ENCODE data around the gene IMMP2L. TPM values are rescaled to one million over a fixed set of nuclear protein-coding genes. Genes with fewer than 3 reads are reported as not detected.
A peak's percentile ranks its signal among the peaks of the same experiment; 100 is the strongest.

The IMMP2L gene
- total RNA-seq, 1 donor from 2014 or later: 17.1 TPM

DNA sequence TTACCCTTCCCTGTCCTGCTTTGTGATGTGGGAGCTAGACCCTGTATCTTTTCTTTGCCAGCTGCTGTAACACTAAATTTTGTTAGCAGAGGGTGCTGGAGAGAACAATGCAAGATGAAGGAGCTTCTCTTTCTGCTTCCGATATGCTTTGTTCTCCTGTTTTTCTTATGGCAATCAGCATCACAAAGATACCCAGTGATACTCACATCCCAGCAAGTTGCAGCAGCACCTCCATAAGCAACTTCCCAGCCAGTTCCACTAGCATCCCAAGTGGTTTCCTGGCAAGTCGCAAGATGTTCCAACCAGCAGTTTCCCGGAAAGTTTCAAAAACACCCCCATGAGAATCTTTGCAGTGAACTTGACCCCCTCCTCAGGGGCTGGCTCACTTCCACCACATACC is 148.6 kb downstream of the IMMP2L start:
- intact Hi-C loops (cut with micrococcal nuclease): no loop called here
- ATAC-seq (peak; percentile 60), DNase-seq (peak; percentile 42)

DNA sequence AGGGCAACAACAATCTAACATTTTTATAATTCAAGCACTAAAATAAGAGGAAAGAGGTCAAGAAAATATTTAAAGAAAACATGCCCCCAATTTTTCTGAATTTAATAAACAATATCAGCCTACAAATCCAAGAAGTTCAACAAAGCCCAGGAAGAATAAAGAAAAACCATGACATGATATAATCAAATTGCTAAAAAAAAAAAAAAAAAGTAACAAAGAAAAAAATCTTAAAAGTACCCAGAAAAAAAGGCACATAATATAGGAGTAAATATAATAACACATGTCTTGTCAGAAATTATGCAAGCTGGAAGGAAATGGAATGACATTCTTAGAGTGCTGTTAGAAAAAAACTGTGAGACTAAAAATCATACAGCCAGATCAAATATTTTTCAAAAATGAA is 151.4 kb downstream of the IMMP2L start:
- intact Hi-C loops (cut with micrococcal nuclease): no loop called here
- ATAC-seq (no peak), DNase-seq (no peak)

DNA sequence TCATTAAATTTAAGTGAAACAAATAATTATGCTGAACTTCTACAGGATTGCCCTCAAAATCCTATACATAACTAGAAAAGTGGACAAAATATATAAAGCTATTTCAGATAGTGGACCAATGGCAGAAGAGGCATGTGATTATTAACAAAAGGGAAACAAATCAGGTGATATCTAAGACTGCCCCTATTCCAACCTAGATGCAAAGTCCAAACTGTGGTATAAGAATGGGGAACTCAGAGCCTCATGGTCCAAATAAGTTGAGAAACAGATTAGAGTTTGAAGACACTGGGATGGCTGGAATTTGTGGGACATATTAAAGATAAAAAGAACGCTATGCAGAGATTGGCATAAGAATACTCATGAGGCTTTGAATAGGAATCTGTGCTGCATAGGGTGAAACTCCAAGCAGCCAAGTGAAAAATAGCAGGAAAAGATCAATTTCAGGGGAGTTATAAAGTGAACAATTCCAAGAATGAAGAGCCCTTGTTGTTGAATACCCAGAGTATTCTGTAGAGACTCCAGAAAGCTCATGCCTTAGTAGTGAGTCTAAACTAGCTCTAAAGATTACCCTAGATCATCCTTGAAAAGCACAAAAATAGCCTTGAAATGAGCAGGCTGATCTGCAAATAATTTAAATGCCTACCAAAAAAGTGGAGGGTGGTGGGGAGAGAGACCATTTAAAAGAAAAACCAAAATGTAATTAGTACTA is 152.4 kb downstream of the IMMP2L start:
- no peak for ATAC-seq
- intact Hi-C loops (cut with micrococcal nuclease): no loop called here
- DNase-seq: no peak

DNA sequence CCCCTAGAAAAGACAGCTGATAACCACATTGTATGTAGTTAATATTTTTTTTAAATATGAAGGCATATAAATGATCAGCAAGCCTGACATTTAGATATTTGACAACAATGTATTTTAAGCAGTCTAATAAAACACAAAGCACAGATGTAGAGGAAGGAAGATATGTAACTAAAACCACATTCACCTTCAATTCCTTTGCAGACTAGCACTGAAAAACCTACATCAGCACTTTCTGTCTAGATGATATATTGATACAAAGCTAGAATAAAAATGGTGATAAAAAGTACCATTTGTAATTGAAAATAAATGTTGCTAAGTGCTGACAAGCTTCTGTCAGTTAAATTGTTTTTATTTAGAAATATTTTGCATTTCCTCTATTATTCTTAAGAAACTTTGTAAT is 153.6 kb downstream of the IMMP2L start:
- intact Hi-C loops (cut with micrococcal nuclease): no loop called here
- ATAC-seq (no peak), DNase-seq (no peak)

DNA sequence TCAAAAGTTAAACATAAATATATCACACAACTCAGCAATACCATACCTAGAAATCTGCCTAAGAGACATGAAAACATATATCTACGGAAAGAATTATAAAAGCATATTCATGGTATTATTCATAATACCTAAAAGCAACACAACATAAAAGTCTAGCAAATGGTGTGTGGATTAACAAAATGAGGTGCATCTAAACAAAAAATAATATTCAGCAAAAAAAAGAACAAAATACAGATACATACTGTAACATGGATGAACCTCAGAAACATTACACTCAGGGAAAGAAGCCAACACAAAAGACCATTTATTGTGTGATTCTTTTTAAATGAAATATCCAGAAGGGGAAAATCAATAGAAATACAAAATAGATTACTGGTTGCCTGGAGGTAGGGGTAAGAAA is 155.0 kb downstream of the IMMP2L start:
- DNase-seq (no peak), ATAC-seq (no peak)
- intact Hi-C loops (cut with micrococcal nuclease): no loop called here

DNA sequence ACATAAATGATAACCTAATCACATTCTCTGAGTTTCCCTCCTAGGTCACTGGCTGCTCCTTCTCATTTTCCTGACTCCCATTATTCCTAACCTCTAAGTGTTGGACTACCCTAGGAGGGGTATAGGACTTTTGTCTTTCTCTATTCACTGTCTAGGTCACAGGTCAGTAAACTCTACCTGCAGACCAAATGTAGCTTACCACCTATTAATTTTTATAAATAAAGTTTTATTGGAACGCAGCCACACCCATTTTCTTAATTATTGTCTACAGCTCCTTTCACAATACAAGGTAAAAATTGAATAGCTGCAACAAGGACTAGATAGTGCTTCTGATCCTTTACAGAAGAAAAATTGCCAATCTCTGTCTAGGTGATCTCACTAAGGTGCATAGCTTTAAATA is 156.7 kb downstream of the IMMP2L start:
- DNase-seq: no peak
- intact Hi-C loops (cut with micrococcal nuclease): no loop called here
- ATAC-seq: no peak

DNA sequence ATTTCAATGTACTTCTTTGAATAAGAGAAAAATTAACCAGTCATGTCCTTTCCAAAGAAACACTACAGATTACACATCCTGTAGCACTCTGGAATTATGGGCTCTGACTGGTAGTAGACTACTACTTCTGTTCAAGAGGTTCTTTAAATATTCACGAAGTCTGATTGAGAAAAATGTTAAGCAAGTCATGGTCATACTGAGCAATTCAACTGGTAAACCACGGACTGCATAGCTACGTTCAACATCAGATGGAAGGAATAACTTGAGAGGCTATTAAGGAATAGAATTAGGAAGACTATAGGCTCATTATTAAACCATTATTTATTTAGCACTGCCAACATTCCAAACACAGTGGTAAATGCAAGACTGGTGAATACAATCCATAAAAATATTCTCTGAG is 160.8 kb downstream of the IMMP2L start:
- ATAC-seq (no peak), DNase-seq (no peak)
- intact Hi-C loops (cut with micrococcal nuclease): no loop called here

DNA sequence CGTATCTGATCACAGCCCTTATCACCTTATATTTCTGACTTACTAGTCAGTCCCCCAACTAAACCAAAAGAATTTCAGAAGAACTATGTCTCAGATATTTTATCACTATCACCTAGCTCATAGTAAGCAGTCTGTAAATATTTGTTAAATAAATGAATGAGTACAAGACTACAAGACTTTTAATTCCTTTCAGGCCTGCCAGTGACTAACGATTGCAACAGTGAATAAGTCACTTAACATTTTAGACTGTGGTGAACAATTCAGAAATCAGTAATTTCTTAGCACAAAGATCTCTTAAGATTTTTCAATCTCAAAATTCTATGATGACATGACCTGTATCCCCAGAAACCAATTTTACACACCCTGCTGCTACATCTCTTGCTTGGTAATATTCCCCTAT is 162.2 kb downstream of the IMMP2L start:
- ATAC-seq: no peak
- intact Hi-C loops (cut with micrococcal nuclease): no loop called here
- no peak for DNase-seq

DNA sequence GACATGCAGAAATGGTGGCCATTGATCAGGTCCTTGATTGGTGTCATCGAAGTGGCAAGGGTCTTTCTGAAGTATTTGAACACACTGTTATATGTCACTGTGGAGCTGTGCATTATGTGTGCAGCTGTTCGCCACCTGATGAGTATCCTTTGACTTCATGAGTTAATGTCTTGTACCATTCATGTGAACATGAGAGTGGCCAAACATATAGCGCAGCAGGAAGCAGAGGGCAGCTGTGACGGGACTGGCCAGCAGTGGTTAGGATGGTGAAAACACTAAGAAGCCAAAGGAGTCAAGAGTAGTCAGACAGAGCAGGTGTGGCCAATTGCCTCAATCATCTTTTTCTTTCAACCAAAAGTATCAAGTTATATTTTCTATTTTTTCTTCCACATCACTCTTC is 167.4 kb downstream of the IMMP2L start:
- DNase-seq: no peak
- no peak for ATAC-seq
- intact Hi-C loops (cut with micrococcal nuclease): no loop called here

DNA sequence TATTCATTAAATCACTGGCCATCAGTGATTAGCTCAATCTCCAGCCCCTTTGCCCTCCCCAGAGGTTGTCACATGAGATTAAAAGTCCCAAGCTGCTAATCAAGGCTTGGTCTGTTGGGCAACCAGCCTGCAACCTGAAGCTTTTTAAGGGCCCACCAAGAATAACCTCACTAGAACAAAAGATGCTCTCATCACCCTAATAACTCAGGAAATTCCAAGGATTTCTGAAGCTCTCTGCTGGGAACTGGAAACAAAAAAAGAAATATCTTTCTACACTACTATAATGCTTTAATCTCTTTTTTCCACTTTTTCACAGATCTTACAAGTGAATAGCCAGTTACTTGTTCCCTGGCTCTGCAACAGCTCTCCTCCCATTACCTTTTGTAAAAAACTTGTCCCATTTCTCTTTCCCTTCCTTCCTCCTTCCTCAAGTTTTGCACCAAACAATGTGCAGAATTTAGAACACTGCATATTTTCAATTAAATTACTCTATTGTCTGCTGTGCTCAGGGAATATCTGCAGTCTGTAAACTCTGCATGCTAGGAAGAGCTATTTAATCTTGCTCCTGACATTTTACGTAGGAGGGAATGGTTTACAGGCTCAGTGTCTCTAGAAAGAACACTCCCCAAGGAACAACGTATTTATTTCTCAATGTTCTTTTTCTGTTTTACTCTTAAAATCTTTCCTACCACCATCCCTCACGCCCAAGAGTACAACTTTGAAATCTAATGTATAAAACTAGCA is 169.1 kb downstream of the IMMP2L start:
- intact Hi-C loops (cut with micrococcal nuclease): no loop called here
- DNase-seq (no peak), ATAC-seq (peak; percentile 80)

DNA sequence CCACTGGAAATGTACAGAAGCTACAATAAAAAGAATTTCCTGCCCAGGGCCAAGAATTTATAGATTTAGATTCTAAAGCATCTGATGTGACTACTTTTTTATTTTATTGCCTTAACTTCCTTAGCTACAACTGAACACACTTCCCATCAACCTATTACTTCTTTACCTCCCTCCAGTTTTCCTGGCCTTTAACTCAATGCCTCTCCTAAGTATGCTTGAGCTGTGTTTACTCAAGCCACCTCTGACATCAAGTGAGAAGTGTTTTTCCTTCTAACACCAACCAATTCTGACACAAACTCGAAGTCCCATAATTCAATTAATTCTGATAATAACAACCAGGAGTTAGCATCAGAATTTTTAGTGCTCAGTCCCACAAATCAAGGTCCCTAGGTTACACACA is 170.0 kb downstream of the IMMP2L start:
- DNase-seq: no peak
- intact Hi-C loops (cut with micrococcal nuclease): no loop called here

DNA sequence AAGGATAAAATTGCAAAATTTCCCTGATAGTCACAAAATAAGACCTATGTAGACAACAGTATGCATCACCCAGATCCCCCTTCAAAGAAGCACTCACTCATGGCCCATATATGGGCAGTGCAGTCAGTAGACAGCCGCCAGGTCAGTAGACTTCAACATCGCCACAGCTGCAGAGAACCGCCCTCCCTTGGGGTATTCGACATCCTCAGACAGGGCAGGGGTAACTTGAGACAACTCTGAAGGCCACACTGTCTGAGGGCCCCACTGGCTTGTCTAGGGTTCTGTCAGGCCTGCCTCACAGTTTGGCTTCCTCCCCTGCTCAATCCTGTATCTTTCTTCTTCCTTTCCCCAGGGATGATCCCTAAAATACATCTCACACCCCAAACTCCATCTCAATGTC is 172.3 kb downstream of the IMMP2L start:
- intact Hi-C loops (cut with micrococcal nuclease): no loop called here
- no peak for DNase-seq
- ATAC-seq: no peak

More for the DNA sequence above, 170.0 kb downstream of the IMMP2L start:
- ATAC-seq: no peak

DNA sequence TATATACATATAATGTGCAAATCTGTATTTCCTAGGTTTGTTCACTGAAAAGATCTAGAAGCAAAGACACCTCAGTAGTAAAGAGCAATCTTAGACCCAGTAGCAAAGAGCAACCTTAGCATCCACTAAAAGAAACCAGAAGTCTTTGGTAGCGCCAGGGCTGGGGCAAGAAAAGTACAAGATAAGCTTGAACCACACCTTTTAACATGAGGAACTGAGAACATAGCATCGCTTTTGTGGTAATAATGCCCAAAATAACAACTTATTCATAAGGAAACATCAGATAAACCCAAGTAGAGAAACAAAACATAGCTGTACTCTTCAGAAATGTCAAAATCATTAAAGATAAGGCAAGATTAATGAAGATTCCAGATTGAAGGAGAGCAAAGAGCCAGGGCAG is 173.4 kb downstream of the IMMP2L start:
- intact Hi-C loops (cut with micrococcal nuclease): no loop called here
- DNase-seq (no peak), ATAC-seq (no peak)

DNA sequence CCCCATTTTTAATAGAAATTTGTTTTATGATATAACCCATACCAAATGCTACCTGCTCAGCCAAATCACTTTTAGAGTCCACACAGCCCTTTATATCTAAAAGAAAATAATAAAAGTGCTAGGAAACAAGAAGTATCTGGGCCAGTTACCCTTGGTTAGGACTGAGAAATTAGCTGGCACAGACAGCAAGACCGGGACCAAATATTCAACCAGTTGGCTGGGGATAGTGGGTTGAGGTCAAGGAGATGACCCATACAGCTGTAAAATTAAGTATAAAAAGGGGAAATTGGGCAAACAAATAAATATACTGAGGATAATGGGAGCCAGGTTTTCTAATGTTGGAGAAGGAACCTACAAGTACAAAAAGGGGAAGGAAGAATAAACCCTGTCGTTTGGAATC is 174.3 kb downstream of the IMMP2L start:
- ATAC-seq (no peak), DNase-seq (no peak)
- intact Hi-C loops (cut with micrococcal nuclease): no loop called here

DNA sequence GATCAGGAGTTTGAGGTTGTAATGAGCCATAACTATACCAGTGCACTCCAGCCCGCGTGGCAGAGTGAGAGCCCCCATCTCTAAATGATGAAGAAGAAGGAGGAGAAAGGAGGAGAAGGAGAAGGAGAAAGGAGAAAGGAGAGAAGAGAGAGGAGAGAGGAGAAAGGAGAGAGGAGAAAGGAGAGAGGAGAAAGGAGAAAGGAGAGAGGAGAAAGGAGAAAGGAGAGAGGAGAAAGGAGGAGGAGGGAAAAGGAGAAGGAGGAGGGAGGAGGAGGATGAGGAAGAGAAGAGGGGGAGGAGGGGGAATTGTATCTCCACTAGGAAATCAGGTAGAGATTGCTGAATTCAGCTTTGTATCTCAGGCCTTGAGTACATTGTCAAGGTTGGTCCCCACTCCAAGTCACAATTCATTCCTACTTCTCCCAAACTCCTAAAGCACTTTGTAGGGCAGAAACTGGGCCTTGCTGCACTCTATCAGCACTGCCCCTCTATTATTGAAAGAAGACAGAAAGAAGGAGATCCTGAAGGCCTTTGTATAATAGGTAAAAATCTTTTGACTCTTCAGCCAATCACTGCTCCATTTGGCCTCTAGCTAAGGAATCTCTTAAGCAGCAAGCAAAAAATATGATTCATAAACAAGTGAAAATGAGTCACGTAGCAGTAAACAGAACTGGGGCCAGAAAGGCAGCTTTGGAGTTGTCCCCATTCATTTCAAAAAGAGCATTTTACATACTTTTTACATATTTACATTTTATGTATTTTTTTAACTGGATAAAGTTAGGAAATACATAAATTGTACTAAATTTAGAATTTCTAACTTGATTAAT is 178.0 kb downstream of the IMMP2L start:
- DNase-seq: no peak
- ATAC-seq: no peak

DNA sequence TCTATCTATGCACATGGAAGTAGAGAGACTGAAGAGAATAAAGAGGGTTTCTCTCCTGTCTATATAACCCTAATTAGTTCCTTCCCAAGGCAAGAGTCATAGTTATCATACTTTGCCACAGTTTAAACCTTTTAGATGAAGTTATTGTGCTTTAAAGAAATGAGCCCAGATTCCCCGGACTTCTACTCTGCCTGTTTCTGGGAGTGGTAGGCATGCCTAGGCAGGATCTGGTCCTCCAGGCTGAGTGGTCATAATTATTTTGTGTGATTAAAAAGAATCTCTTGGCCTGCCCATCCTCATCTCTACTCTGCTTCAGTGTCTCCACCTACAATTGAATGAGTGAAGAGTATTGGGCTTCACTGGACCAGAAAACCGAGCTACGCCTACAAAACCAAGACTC is 179.2 kb downstream of the IMMP2L start:
- DNase-seq (no peak), ATAC-seq (no peak)
- intact Hi-C loops (cut with micrococcal nuclease): no loop called here

More for the DNA sequence above, 178.0 kb downstream of the IMMP2L start:
- intact Hi-C loops (cut with micrococcal nuclease): no loop called here

DNA sequence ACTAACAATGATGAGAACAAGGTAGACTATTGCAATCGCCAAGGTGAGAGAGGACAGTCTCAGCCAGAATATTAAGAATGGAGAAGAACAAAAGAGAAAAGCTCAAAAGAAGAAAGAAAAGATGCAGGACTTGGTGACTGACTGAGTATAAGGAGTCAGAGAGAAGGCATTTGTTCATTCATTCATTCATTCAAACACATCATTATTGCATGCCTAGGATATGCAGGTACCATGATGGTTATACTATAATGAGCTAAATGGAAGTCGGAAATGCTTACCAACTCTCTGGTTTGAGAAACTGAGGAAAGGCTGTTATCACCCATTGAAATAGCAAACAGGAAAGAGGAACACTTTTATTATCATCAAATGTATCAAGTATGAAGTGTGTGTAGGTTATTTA is 180.7 kb downstream of the IMMP2L start:
- intact Hi-C loops (cut with micrococcal nuclease): no loop called here
- ATAC-seq (no peak), DNase-seq (no peak)

DNA sequence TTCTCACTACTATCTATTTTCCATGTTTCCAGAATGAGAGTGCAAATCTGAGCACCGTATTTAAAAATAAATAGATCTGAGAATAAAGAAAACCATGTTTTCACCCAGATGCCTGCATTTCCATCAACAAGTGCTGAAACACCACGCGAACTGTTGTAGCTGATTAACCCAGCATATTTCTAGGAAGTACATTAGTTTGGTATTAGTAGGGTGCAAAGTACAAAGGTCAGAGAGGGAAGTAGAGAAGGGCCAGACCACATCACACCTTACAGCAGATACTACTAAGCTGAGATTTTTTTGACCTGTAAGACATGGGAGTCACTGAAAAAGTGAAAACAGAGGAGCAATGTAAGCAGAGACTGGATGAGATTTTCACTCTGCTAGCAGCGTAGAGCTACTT is 181.3 kb downstream of the IMMP2L start:
- no peak for ATAC-seq
- DNase-seq: no peak
- intact Hi-C loops (cut with micrococcal nuclease): no loop called here

DNA sequence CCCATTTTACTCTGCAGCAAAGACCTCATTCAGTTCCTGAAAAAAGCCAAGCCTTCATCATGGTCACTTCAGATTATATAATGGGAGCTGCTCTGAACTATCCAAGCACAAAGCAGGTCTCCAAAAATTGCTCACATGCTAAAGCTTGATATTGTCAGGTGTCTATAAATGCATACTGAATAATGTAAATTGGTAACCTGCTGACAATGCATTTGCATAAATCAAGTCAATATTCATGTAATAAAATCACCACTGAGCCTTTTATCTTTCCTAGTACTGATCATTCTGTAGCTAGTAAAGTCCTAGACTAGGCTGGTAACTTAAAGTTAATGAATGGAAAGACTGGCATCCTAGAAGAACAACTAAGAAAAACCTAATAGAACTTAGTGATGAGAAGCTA is 188.3 kb downstream of the IMMP2L start:
- no peak for DNase-seq
- no peak for ATAC-seq
- intact Hi-C loops (cut with micrococcal nuclease): no loop called here

DNA sequence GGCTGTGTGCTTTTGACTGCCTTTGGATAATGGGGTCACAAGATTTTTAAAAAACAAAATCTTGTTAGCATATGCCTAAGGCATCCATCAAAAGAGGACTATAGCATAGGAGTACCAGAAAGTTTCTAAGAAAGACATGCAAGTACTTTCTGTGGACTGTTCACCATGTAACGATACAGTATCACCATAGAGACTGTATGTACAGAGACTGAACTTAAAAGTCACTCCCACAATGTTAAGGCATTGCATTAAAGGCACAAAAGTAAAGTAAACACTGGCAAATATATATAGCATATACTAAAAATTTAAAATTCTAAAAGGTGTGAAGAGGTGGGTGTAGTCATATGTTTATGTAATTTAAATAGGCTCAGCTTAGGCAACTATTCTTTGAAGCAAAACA is 190.9 kb downstream of the IMMP2L start:
- no peak for ATAC-seq
- intact Hi-C loops (cut with micrococcal nuclease): no loop called here

More for the DNA sequence above, 190.9 kb downstream of the IMMP2L start:
- no peak for DNase-seq

All from left ventricle myocardium superior (tissue), 1 donor.